GM23248 (cell line): Measurements from ENCODE around the gene SLC66A1. TPM values are rescaled to one million over a fixed set of nuclear protein-coding genes. Genes with fewer than 3 reads are reported as not detected.

Experiments used
- DNase-seq: peaks from one replicate; pipeline ENCODE4 v3.0.0-alpha.2; 2015
- H2AFZ ChIP-seq: fragments of 200-600 bp; sonication (generic); 2 replicates; pipeline ENCODE4 v1.6.1; 2016; ENCODE audit warnings: antibody characterized with exemption
- H3F3A ChIP-seq: fragments of 200-600 bp; sonication (generic); 2 replicates; pipeline ENCODE4 v1.6.1; 2016; ENCODE audit warnings: mild to moderate bottlenecking, antibody characterized with exemption, mixed run types; ENCODE audit not compliant: insufficient read depth
- H3K27ac ChIP-seq: fragments of 200-600 bp; sonication (generic); 2 replicates; pipeline ENCODE4 v1.5.1; 2016; ENCODE audit warnings: mild to moderate bottlenecking
- H3K27me3 ChIP-seq: fragments of 200-600 bp; sonication (generic); replicated peaks from 2 replicates; pipeline ENCODE4 v1.6.1; 2016; ENCODE audit warnings: mild to moderate bottlenecking; ENCODE audit not compliant: insufficient read depth
- H3K36me3 ChIP-seq: fragments of 200-600 bp; sonication (generic); 2 replicates; pipeline ENCODE4 v1.6.1; 2016; ENCODE audit warnings: low read depth, mild to moderate bottlenecking
- H3K4me1 ChIP-seq: fragments of 200-600 bp; sonication (generic); 2 replicates; pipeline ENCODE4 v1.6.1; 2016; ENCODE audit warnings: mild to moderate bottlenecking; ENCODE audit not compliant: insufficient read depth
- H3K4me2 ChIP-seq: fragments of 200-600 bp; sonication (generic); one replicate; pipeline ENCODE4 v1.6.1; 2016; ENCODE audit warnings: mild to moderate bottlenecking; ENCODE audit not compliant: unreplicated experiment
- H3K4me3 ChIP-seq: fragments of 200-600 bp; sonication (generic); 2 replicates; pipeline ENCODE4 v1.5.1; 2016; ENCODE audit warnings: mild to moderate bottlenecking
- H3K79me2 ChIP-seq: fragments of 200-600 bp; sonication (generic); 2 replicates; pipeline ENCODE4 v1.6.1; 2016; ENCODE audit warnings: mild to moderate bottlenecking; ENCODE audit not compliant: insufficient read depth
- H3K9ac ChIP-seq: fragments of 200-600 bp; sonication (generic); 2 replicates; pipeline ENCODE4 v1.6.1; 2016; ENCODE audit warnings: mild to moderate bottlenecking
- H3K9me2 ChIP-seq: fragments of 200-600 bp; sonication (generic); 2 replicates; pipeline ENCODE4 v1.6.1; 2016; ENCODE audit warnings: mixed run types, mild to moderate bottlenecking, moderate library complexity; ENCODE audit not compliant: insufficient read depth
- H3K9me3 ChIP-seq: fragments of 200-600 bp; sonication (generic); one replicate; pipeline ENCODE4 v1.6.1; 2017; ENCODE audit warnings: low read depth
- H4K20me1 ChIP-seq: fragments of 200-600 bp; sonication (generic); 2 replicates; pipeline ENCODE4 v1.6.0; 2016; ENCODE audit not compliant: insufficient read depth
- EZH2 ChIP-seq: fragments of 200-600 bp; sonication (generic); IDR thresholded peaks from 2 replicates; pipeline ENCODE4 v1.6.1; 2018; ENCODE audit warnings: antibody characterized with exemption, mild to moderate bottlenecking; ENCODE audit not compliant: insufficient read depth, poor library complexity, severe bottlenecking
- EZH2phosphoT487 ChIP-seq: fragments of 200-600 bp; sonication (generic); IDR thresholded peaks from 2 replicates; pipeline ENCODE4 v1.6.1; 2018; ENCODE audit warnings: antibody characterized with exemption, moderate library complexity, mild to moderate bottlenecking, low read depth; ENCODE audit not compliant: insufficient read depth
- WGBS, 2 experiments: methylation state at CpG; one replicate each; pipeline ENCODE4 v1.1.6; 2015 to 2017; ENCODE audit warnings: low lambda C conversion rate in 2 of 2, low coverage in 1 of 2; ENCODE audit errors: missing lambda C conversion rate in 2 of 2; 5-methylcytosine and 5-hydroxymethylcytosine counted together
- in situ Hi-C: fragments of 300-500 bp; cut with MboI; formaldehyde crosslinking; loops from 2 replicates; pipeline ENCODE4 v1.15.0; 2020
- polyA plus RNA-seq: library from polyadenylated mRNA; unstranded; fragments of >200 nt; fragmentation: Nextera tagmentation; extraction: Ambion mirVana; gene quantifications from 2 replicates; pipeline ENCODE4 v1.2.1, GENCODE V29; 2016
- total RNA-seq: library from RNA; depleted of rRNA; stranded (reverse); fragments of >200 nt; shearing (Covaris generic); gene quantifications from 2 replicates; pipeline ENCODE4 v1.2.3, GENCODE V29; 2014

SLC66A1 gene
- total and polyA plus RNA-seq, 2 experiments from 2014 or later = 13.5 to 16.2 TPM

DNA sequence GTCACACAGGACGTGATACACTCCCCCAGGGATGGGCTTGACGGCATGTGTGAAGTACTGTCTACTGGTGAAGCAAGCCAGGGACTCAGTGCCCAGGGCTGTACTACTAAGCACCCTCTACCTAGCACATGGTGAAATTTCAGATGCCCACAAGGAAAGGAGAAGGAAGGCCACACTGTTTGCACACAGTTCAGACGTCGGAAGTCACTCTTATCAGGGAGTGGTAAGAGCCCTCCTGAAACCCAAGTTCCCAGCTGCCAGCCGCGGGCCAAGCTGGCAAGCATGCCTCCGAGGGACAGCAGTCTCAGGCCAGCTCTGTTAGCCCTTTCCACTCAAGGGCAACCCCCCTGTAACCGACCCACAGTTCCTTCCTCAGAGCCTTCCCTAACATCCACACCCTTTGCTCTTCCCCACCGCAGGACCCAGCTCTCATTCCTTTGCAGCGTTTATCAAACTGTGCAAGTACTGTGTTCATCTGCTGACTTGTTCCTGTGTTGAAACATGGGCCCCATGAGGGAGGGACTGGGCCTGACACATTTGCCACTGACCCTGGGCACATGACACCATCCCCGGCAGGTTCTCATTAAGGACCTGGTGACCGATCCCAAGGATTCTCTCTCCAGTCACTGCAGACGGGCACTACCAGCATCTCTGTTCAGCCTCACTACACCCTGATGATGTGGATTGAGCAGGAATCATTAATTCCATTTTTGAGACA is 58.5 kb downstream of the SLC66A1 start:
- Histone ChIP-seq H3F3A (peaks cover 23% of the 10 kb centered on the region), H2AFZ (no peak overlapping the region), H3K36me3 (peaks cover 5% of the 10 kb centered on the region; the same call in 1 of the 2 replicates), H4K20me1 (no peaks in the 10 kb centered on the region), H3K4me3 (no peak overlapping the region), H3K4me2 (no peak overlapping the region), H3K4me1 (peaks cover 29% of the 10 kb centered on the region), H3K27ac (peak overlapping the region; percentile 75), H3K9me2 (no peaks in the 10 kb centered on the region), H3K9ac (no peak overlapping the region), H3K9me3 (no peaks in the 10 kb centered on the region), H3K79me2 (peaks cover 96% of the 10 kb centered on the region), H3K27me3 (no peaks in the 10 kb centered on the region)
- WGBS, 2 experiments = 72 to 73% methylated on average over 13 of the region's 13 CpGs
- in situ Hi-C loops = no loop called here
- no peak for TF ChIP-seq EZH2
- no peak for TF ChIP-seq EZH2phosphoT487
- DNase-seq = peak; percentile 37

DNA sequence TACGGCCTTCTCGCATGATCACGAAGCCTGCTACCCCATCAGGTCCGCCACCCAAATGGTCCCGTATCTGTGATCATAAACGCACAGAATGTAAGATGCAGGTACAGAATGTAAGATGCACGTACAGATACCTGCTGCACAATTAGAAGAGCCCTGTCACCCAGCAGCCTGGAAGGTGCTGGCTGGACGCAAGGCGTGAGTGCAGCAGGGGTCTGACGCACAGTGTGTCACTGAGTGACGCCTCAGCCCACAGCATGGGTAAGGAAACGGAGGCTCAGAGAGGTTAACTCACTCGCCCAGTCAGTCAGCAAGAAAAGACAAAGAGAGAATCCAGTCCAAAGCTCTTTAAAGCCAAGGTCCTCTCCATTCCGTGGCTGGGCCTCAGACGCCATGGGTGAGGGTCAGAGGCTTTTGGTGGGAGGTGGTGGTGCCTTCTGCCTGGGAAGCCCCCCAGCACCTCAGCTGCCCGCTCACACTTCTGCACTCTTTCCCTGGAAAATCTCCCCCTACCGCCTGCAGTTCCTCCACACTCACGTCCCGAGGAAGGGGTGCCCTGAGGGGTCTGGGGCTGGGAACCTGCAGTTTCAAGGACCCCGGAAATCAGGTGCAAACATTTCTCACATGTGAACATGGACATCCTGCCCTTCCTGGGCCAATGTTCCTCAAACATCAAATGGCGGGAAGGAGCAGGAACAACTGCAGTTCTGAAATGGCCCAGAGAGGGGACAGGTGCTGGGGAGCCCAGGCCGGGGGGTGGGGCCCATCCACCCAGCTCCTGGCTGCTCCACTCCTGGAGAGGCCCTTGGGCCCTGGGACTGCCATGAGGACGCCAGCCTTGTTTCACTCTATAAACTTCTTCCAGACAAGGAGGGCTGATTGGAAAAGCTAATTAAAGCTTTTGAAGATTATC is 59.4 kb downstream of the SLC66A1 start:
- Histone ChIP-seq H3K4me1 (peaks cover 29% of the 10 kb centered on the region), H3K9ac (peak overlapping the region; percentile 36; the same call in 1 of the 2 replicates), H3K9me3 (no peaks in the 10 kb centered on the region), H3F3A (peaks cover 23% of the 10 kb centered on the region), H4K20me1 (no peaks in the 10 kb centered on the region), H3K79me2 (peaks cover 98% of the 10 kb centered on the region), H3K27me3 (no peaks in the 10 kb centered on the region), H3K9me2 (no peaks in the 10 kb centered on the region), H3K4me3 (no peak overlapping the region), H3K36me3 (peaks cover 5% of the 10 kb centered on the region; the same call in 1 of the 2 replicates), H3K4me2 (peak overlapping the region; percentile 7), H2AFZ (no peak overlapping the region), H3K27ac (peak overlapping the region; percentile 75)
- peak; percentile 73 for DNase-seq
- TF ChIP-seq EZH2phosphoT487 (no peak), EZH2 (no peak)
- WGBS, 2 experiments = 73 to 74% methylated on average over 23 of the region's 23 CpGs
- in situ Hi-C loops = no loop called here

DNA sequence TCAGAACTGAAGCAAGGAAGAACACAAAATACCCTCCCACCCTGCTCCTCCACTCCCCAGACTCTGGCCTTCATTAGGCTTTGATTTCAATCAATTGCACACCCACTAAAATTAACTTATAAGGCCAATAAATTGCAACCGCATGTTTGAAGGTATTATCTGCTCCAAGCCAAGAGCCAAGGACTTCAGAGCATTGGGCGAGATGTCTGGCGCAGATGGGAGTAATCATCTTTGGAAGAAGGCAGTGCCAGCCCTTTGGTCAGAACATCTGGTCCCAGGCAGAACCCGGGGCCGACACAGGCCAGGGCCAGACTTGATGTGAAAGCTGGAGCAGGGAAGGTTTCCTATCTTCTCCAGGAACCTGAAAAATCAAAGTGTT is 60.0 kb downstream of the SLC66A1 start:
- no peaks in the 10 kb centered on the region for H3K27me3 ChIP-seq

DNA sequence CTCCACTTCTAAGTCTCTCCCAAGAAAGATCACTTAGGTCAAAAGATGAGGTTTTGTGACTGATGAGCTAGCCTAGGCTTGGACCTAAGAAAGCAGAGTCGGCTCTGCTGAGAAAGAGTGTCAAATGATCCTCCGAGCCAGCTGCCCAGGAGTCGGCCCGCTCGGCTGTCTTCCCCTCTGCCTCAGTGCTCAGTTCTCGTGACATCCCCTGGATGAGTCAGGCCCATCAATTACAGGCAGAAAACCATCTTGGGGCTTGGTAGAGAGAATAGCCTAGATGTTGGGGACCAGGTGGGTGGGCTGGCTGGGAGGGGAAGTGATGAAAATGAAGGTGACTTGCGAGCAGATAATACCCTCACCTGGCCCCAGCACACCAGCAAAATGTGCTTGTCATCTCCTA is 60.5 kb downstream of the SLC66A1 start:
- peak overlapping the region; percentile 3 for H3K4me2 ChIP-seq
- peaks cover 23% of the 10 kb centered on the region for H3F3A ChIP-seq
- TF ChIP-seq EZH2 = no peak
- TF ChIP-seq EZH2phosphoT487 = no peak
- H3K27ac ChIP-seq = peak overlapping the region; percentile 75
- peak; percentile 83 for DNase-seq
- in situ Hi-C loops = no loop called here
- H3K4me3 ChIP-seq = no peak overlapping the region
- H3K36me3 ChIP-seq = peaks cover 16% of the 10 kb centered on the region
- 14 to 15% methylated on average over 7 of the region's 7 CpGs for WGBS, 2 experiments
- H2AFZ ChIP-seq = no peak overlapping the region
- no peaks in the 10 kb centered on the region for H3K9me2 ChIP-seq
- no peaks in the 10 kb centered on the region for H3K9me3 ChIP-seq
- no peaks in the 10 kb centered on the region for H4K20me1 ChIP-seq
- no peaks in the 10 kb centered on the region for H3K27me3 ChIP-seq
- H3K9ac ChIP-seq = peak overlapping the region; percentile 36
- H3K79me2 ChIP-seq = peaks cover 98% of the 10 kb centered on the region
- H3K4me1 ChIP-seq = peaks cover 29% of the 10 kb centered on the region

More for the DNA sequence above, 60.0 kb downstream of the SLC66A1 start:
- peaks cover 29% of the 10 kb centered on the region for H3K4me1 ChIP-seq
- in situ Hi-C loops = no loop called here
- H3F3A ChIP-seq = peaks cover 23% of the 10 kb centered on the region
- H3K9me3 ChIP-seq = no peaks in the 10 kb centered on the region
- H3K4me3 ChIP-seq = no peak overlapping the region
- peaks cover 98% of the 10 kb centered on the region for H3K79me2 ChIP-seq
- WGBS, 2 experiments = 15 to 16% methylated on average over 5 of the region's 5 CpGs
- H3K36me3 ChIP-seq = peaks cover 11% of the 10 kb centered on the region
- TF ChIP-seq EZH2phosphoT487 (no peak), EZH2 (no peak)
- peak; percentile 68 for DNase-seq
- no peak overlapping the region for H2AFZ ChIP-seq
- peak overlapping the region; percentile 75 for H3K27ac ChIP-seq
- peak overlapping the region; percentile 7 for H3K4me2 ChIP-seq
- H4K20me1 ChIP-seq = no peaks in the 10 kb centered on the region
- H3K9me2 ChIP-seq = no peaks in the 10 kb centered on the region
- peak overlapping the region; percentile 36 for H3K9ac ChIP-seq
